DMS153 treated with DMSO at 0.1 percent for 48 hours (cell line): ENCODE results near the gene ARHGEF19.

ENCODE experiments used
- DNase-seq: peaks from one replicate; lab custom pipeline; 2025; ENCODE audit not compliant: unreplicated experiment; lab: John Stamatoyannopoulos, UW

ARHGEF19 gene

DNA sequence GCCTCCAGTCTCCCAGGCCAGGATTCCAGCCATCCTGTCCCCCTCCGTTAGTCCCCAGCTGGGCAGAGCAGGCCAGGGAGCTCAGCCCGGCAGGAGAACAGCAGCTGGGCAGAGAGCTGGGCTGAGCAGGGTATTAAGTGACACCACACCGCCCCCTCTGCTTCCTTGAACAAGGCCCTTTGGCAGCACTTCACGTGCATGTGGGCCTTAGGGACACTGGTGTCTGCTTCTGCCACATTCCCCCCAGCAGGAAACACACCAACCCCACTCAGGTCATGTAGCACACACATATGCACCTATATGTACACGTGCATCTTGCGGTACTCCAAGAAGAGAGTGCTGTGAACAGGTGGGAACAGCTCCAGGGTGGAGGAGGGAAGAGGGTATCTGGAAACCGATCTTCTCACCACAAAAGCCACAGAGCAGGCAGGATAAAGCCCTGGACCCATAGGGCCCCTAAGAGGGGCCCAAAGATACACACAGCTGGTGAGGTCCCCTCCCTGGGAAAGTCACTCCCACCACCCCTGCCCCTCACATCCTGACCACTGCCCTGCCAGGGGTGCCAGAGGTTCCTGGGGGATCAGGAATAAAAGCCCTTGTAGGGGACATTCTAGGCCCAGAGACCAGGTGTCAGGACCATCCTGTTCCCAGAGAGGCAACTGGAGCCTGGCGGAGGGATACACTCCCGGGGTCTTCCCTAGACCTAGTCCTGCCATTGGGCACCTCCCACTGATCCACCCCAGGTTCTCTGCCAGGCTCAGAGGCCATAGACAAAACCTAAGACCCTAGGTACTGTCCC lies 61.1 kb downstream of the ARHGEF19 start:
- no peak for DNase-seq

DNA sequence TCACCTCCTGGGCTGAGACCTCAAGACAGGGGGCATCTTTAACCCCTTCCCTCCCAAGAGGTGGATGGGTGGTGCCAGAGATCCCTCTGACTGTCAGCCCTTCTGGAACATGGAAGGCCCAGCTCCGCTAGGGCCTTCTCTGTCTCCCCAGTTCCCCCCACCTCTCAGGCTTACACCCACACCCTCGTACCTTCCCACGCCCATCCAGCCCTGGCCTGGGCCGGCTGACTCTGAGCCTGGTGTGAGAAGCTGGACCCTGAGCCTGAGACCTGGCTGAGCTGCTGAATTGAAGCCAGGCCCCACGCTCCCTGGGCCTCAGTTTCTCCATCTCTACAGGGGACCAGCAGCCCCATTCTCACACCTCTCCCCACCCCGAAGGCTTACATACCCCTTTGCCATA lies 61.9 kb downstream of the ARHGEF19 start:
- no peak for DNase-seq

DNA sequence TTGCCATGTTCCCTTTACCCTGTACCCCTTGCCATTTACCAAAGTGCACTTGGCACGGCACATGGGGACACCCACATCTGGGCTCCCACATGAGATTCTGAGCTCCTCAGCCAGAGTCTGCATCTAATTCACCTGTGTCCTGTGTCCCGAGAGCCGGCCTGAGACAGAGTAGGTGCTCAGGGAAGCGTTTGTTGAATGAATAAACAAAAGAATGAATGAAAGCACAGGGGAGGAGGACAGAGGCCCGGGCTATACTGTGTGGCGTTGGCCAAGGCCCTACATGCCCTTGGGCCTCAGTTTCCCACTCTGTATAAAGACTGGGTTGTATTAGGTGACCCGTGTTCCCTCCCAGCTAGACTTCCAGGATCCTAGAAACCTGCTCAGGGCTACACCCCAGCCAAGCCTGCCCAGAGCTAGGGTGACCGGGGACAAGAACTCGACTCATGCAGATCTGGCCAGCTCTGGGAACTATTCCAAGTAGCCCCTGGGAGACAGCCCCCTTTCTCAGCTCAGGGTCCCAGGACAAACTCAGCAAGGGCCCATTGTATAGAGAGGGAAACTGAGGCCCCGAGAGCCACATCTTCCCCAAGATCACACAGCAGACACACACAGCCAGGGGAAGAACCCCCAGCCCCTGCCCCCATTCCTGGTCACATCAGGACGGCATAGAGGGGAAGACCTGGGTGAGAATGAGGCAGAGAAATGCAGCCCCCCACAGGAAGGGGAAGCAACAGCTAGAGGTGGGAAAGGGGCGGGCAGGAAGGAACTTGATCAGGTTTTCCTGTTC lies 62.6 kb downstream of the ARHGEF19 start:
- DNase-seq = no peak

DNA sequence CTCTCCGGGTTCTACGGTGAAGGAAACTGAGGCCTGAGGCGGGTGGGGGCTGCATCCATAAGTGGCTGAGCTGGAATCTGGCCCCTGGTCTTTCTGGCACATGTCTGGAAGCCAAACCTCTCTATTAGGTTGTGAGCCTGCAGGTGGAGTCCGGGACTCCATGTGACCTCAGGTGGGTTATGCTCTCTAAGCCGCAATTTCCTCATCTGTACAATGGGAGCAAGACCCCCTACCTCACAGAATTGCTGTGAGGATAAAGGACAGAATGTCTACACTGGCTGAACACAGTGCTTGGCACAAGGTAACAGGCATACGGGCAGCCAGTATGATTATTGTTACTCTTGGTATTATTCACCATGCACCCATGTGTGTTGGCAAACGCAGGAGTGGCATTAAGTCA lies 63.3 kb downstream of the ARHGEF19 start:
- no peak for DNase-seq

GRCh38 chr1:16148329-16149092 lies 63.9 kb downstream of the ARHGEF19 start:
- no peak for DNase-seq
